Measurements from ENCODE around the gene OR51A7. TPM values are rescaled to one million over a fixed set of nuclear protein-coding genes. Genes with fewer than 3 reads are reported as not detected.

Gene OR51A7
- polyA plus RNA-seq, 1 donor (not counting 4 experiments of a cell fraction or from before 2014, with no cell fraction given), result not detected

GRCh38 chr11:4881860-4882500 is 21.6 kb upstream of the OR51A7 start, which contains the start of gene OR51T1:
Gene OR51T1, plus strand, starts transcription at chr11:4881900. Its CDS starts 0 bp downstream, at chr11:4881900.
- no peak within 1 kb of the TSS for H3K9ac ChIP-seq (ENCODE audit: control insufficient read depth, extremely low read depth, insufficient read depth, low read length)
- no peak within 1 kb of the TSS for H2AFZ ChIP-seq (ENCODE audit: control insufficient read depth, low read length)
- FAIRE-seq (no peak), DNase-seq (ENCODE audit: low read depth, low spot score) (no peak)
- dilution Hi-C loops (cut with MboI; ENCODE audit: extremely low pct_ligation_motif_present, low sequenced_read_pairs), result no loop called here
- H3K9me1 ChIP-seq (ENCODE audit: control insufficient read depth, extremely low read depth, insufficient read depth, low read length), result no peaks in the 10 kb centered on the region
- no peaks in the 10 kb centered on the region for H4K20me1 ChIP-seq (ENCODE audit: control insufficient read depth, extremely low read depth, insufficient read depth, low read length)
- H3K4me1 ChIP-seq (ENCODE audit: control insufficient read depth, extremely low read depth, insufficient read depth, low read length), result no peaks in the 10 kb centered on the region
- no peaks in the 10 kb centered on the region for H3K79me2 ChIP-seq (ENCODE audit: control insufficient read depth, insufficient read depth, low read length)
- H3K27ac ChIP-seq (ENCODE audit: control insufficient read depth, insufficient read depth, low read length), result no peak within 1 kb of the TSS
- H3K27me3 ChIP-seq (ENCODE audit: control insufficient read depth, extremely low read depth, insufficient read depth, low read length), result no peaks in the 10 kb centered on the region
- H3K9me3 ChIP-seq (ENCODE audit: control insufficient read depth, low read depth, low read length), result no peaks in the 10 kb centered on the region
- TF ChIP-seq CTCF (optimal IDR thresholded peaks at IDR 0.05 in 1 of 3, IDR thresholded peaks at IDR 0.05 in 1 of 3, conservative IDR thresholded peaks at IDR 0.05 in 1 of 3; ENCODE audit: extremely low read depth in 1 of 3, insufficient read depth in 2 of 3, low read length in 3 of 3) (no peak), EZH2 (IDR thresholded peaks at IDR 0.05; ENCODE audit: low read length) (no peak)
- H3K4me3 ChIP-seq (ENCODE audit: control insufficient read depth in 2 of 3, extremely low read depth in 1 of 3, insufficient read depth in 2 of 3, low read depth in 1 of 3, low read length in 3 of 3), result no peak within 1 kb of the TSS
- H3K4me2 ChIP-seq (ENCODE audit: control insufficient read depth, extremely low read depth, insufficient read depth, low read depth, low read length), result no peak within 1 kb of the TSS
- no peaks in the 10 kb centered on the region for H3K36me3 ChIP-seq (ENCODE audit: control insufficient read depth in 2 of 2, extremely low read depth in 1 of 2, insufficient read depth in 2 of 2, low read length in 2 of 2)

- FAIRE-seq (no peak), DNase-seq (ENCODE audit: low read depth, low spot score) (no peak)
- Histone ChIP-seq H3K4me2 (ENCODE audit: control insufficient read depth, extremely low read depth, insufficient read depth, low read depth, low read length) (no peak overlapping the region), H3K9me3 (ENCODE audit: control insufficient read depth, low read depth, low read length) (no peaks in the 10 kb centered on the region), H3K9me1 (ENCODE audit: control insufficient read depth, extremely low read depth, insufficient read depth, low read length) (no peaks in the 10 kb centered on the region), H3K27me3 (ENCODE audit: control insufficient read depth, extremely low read depth, insufficient read depth, low read length) (no peaks in the 10 kb centered on the region), H3K27ac (ENCODE audit: control insufficient read depth, insufficient read depth, low read length) (no peak overlapping the region), H4K20me1 (ENCODE audit: control insufficient read depth, extremely low read depth, insufficient read depth, low read length) (no peaks in the 10 kb centered on the region), H3K36me3 (ENCODE audit: control insufficient read depth in 2 of 2, extremely low read depth in 1 of 2, insufficient read depth in 2 of 2, low read length in 2 of 2) (no peaks in the 10 kb centered on the region), H3K4me3 (ENCODE audit: control insufficient read depth in 2 of 3, extremely low read depth in 1 of 3, insufficient read depth in 2 of 3, low read depth in 1 of 3, low read length in 3 of 3) (no peak overlapping the region), H3K79me2 (ENCODE audit: control insufficient read depth, insufficient read depth, low read length) (no peaks in the 10 kb centered on the region), H2AFZ (ENCODE audit: control insufficient read depth, low read length) (no peak overlapping the region), H3K9ac (ENCODE audit: control insufficient read depth, extremely low read depth, insufficient read depth, low read length) (no peak overlapping the region), H3K4me1 (ENCODE audit: control insufficient read depth, extremely low read depth, insufficient read depth, low read length) (no peaks in the 10 kb centered on the region)
- dilution Hi-C loops (cut with MboI; ENCODE audit: extremely low pct_ligation_motif_present, low sequenced_read_pairs), result no loop called here
- TF ChIP-seq CTCF (optimal IDR thresholded peaks at IDR 0.05 in 1 of 3, IDR thresholded peaks at IDR 0.05 in 1 of 3, conservative IDR thresholded peaks at IDR 0.05 in 1 of 3; ENCODE audit: extremely low read depth in 1 of 3, insufficient read depth in 2 of 3, low read length in 3 of 3) (no peak), EZH2 (IDR thresholded peaks at IDR 0.05; ENCODE audit: low read length) (no peak)
These were observed 21.0 kb upstream of the OR51A7 start for GRCh38 chr11:4882543-4882942.
